ENCODE results near the gene TNP2. TPM values are rescaled to one million over a fixed set of nuclear protein-coding genes. Genes with fewer than 3 reads are reported as not detected.

Gene TNP2
- total and polyA plus RNA-seq, 2 donors (not counting 3 experiments of a cell fraction or from before 2014, with no cell fraction given) = not detected

DNA sequence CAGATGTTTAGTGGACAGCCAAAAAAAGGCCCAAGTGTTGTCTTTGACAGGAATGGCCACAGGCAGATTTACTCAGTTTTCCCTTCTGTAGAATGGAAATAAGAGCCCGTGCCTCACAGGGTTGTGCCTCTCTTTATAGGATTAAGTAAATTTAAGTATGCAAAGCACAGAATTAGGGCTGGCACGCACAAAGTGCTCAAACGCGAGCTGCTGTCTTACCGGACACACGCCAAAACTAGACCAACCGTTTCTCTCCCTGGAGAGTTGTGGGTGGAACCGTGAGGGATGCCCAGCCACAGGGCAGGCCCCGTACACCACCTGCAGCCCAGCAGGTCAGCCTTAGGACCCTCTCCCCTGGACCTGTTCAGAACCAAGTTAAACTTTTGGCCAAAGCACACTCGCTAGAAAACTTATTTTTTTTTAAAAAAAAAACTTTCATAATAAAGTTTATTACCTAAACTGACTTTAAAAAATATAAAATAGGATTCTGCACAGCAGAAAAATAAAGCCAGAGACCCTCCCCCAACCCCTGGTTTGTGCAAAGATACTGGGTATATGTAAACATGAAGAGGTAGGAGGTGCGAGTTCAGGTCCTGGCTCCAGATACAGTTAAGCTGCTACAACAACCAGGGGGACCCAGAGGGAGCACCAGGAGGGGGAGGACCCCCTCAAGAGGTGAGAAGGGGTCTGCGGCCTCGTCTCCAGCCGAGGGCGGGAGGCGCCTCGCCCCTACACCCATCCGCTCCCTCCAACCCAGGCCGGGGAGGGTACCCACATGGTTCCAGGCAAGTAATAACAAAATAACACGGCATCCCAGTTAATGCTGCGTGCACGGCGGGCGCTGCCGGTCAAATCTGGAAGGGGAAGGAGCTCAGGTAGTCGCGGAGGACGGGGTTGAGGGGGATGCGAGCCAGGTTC is 14.9 kb downstream of the TNP2 start:
- no peaks in the 10 kb centered on the region for H4K20me1 ChIP-seq (replicated peaks; ENCODE audit: control insufficient read depth, extremely low read depth, insufficient read depth, low read length)
- H3K9me1 ChIP-seq (replicated peaks; ENCODE audit: control insufficient read depth, extremely low read depth, insufficient read depth, low read length) = no peaks in the 10 kb centered on the region
- FAIRE-seq = no peak
- no peak overlapping the region for H3K4me3 ChIP-seq (replicated peaks in 1 of 3; ENCODE audit: insufficient read depth in 1 of 3, low read depth in 1 of 3, low read length in 3 of 3)
- peaks cover 10% of the 10 kb centered on the region for H3K4me1 ChIP-seq (ENCODE audit: control insufficient read depth, extremely low read depth, insufficient read depth, low read length)
- TSS peak; percentile 27 for BruUV-seq (replicated peaks)
- no peaks in the 10 kb centered on the region for H3K9me3 ChIP-seq (replicated peaks; ENCODE audit: control insufficient read depth, insufficient read depth, low read length)
- POLR2A ChIA-PET = interaction anchor here (1.4 to 2.5 kb wide), 3 partner anchors 8 to 296 kb away, joined by 3 to 11 read pairs (median 7); no protein-coding TSS in a partner anchor
- peak overlapping the region; percentile 64 for H2AFZ ChIP-seq (ENCODE audit: low read depth, low read length)
- TF ChIP-seq, protein P1, sequence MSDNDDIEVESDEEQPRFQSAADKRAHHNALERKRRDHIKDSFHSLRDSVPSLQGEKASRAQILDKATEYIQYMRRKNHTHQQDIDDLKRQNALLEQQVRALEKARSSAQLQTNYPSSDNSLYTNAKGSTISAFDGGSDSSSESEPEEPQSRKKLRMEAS (IDR thresholded peaks at IDR 0.05; ENCODE audit: insufficient read depth, insufficient read length) = no peak
- TF ChIP-seq EZH2 (IDR thresholded peaks at IDR 0.05; ENCODE audit: borderline replicate concordance, low read depth, low read length, severe bottlenecking) (no peak), JUN (IDR thresholded peaks at IDR 0.05; ENCODE audit: borderline replicate concordance, insufficient read depth, insufficient read length, low read depth) (no peak), FOS (IDR thresholded peaks at IDR 0.05; ENCODE audit: borderline replicate concordance, insufficient read depth, low read length) (no peak)
- TF ChIP-seq, protein P2, sequence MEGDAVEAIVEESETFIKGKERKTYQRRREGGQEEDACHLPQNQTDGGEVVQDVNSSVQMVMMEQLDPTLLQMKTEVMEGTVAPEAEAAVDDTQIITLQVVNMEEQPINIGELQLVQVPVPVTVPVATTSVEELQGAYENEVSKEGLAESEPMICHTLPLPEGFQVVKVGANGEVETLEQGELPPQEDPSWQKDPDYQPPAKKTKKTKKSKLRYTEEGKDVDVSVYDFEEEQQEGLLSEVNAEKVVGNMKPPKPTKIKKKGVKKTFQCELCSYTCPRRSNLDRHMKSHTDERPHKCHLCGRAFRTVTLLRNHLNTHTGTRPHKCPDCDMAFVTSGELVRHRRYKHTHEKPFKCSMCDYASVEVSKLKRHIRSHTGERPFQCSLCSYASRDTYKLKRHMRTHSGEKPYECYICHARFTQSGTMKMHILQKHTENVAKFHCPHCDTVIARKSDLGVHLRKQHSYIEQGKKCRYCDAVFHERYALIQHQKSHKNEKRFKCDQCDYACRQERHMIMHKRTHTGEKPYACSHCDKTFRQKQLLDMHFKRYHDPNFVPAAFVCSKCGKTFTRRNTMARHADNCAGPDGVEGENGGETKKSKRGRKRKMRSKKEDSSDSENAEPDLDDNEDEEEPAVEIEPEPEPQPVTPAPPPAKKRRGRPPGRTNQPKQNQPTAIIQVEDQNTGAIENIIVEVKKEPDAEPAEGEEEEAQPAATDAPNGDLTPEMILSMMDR (IDR thresholded peaks at IDR 0.05; ENCODE audit: extremely low read depth in 1 of 2, insufficient read depth in 1 of 2, low read depth in 1 of 2, low read length in 2 of 2) = no peak
- CTCF ChIA-PET = interaction anchor here (0.7 to 8.3 kb wide), 21 partner anchors 8 to 317 kb away, joined by 3 to 347 read pairs (median 10); partner anchors contain the start of gene TNP2
- no peaks in the 10 kb centered on the region for H3K36me3 ChIP-seq (ENCODE audit: control insufficient read depth in 2 of 2, extremely low read depth in 1 of 2, insufficient read depth in 2 of 2, low read length in 2 of 2)
- no peak overlapping the region for H3K9ac ChIP-seq (replicated peaks; ENCODE audit: extremely low read depth, insufficient read depth, low read length)
- no peak overlapping the region for H3K27ac ChIP-seq (ENCODE audit: insufficient read depth, low read depth, low read length)
- intact Hi-C loops (cut with micrococcal nuclease) (loop anchor here (10.0 kb wide), 1 partner anchor 61 kb away; no protein-coding TSS in a partner anchor), dilution Hi-C loops (cut with MboI; ENCODE audit: extremely low pct_ligation_motif_present, low sequenced_read_pairs) (no loop called here)
- H3K4me2 ChIP-seq (ENCODE audit: insufficient read depth, low read length) = peak overlapping the region; percentile 10
- H3K27me3 ChIP-seq (ENCODE audit: control insufficient read depth in 2 of 2, insufficient read depth in 2 of 2, low read length in 2 of 2) = peaks cover 0 to 1% of the 10 kb centered on the region in 2 experiments
- no peaks in the 10 kb centered on the region for H3K79me2 ChIP-seq (ENCODE audit: control insufficient read depth, insufficient read depth, low read length)
- no peak for DNase-seq (ENCODE audit: low read depth, low spot score)
